HUES6 (cell line): Measurements from ENCODE around the gene RAD51B.
"Not testable (repeated sequence)": the region's sequence is repeated elsewhere in the genome, so short reads cannot be mapped to it uniquely, and the experiment has no call there.

Source experiments
- H3K27ac ChIP-seq: 2 replicates; pipeline ENCODE4 v1.7.0; 2013; ENCODE audit warnings: low read depth, mild to moderate bottlenecking, low read length, inconsistent platforms
- H3K27me3 ChIP-seq: 2 replicates; pipeline ENCODE4 v1.6.1; 2013; ENCODE audit warnings: low read length; ENCODE audit not compliant: control insufficient read depth, insufficient read depth
- H3K36me3 ChIP-seq: 2 replicates; pipeline ENCODE4 v1.6.1; 2013; ENCODE audit warnings: low read length; ENCODE audit not compliant: control insufficient read depth, insufficient read depth
- H3K4me1 ChIP-seq: 2 replicates; pipeline ENCODE4 v1.6.1; 2013; ENCODE audit warnings: low read length; ENCODE audit not compliant: control insufficient read depth, insufficient read depth
- H3K4me3 ChIP-seq: 2 replicates; pipeline ENCODE4 v1.5.1; 2013; ENCODE audit warnings: low read depth, low read length
- H3K9ac ChIP-seq: one replicate; pipeline ENCODE4 v1.6.1; 2013; ENCODE audit warnings: mild to moderate bottlenecking, low read length
- H3K9me3 ChIP-seq: 2 replicates; pipeline ENCODE4 v1.6.1; 2013; ENCODE audit warnings: low read depth, low read length; ENCODE audit not compliant: control insufficient read depth, insufficient read depth

RAD51B gene

DNA sequence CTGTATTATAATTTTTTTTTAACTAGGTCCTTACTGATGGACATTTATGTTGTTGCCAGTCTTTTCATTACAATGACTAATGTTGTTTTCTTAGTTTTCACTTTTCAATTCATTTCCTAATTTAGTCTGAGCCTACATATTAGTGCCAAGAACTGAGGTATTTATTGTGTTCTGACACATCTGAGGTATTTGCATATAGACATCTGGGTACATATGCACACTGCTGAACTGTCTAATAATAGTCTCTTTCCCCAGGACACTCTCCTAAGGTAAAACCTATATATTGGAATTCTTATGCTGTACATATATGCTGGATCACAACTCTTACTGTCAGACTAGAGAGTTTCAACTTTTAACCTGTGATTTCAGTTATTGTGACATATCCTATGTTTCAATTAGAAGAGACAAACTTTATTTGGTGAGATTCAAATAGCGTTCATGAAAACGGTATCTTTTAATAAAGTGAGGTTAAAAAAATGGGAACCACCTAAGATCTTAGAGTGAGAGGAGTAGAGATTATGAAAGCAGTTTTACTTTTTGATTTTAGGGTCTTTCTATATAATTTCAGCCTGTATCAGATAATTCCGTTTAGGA, 263.2 kb downstream of the RAD51B start:
- H3K9ac ChIP-seq = no peak overlapping the region
- no peaks in the 10 kb centered on the region for H3K27me3 ChIP-seq
- no peaks in the 10 kb centered on the region for H3K9me3 ChIP-seq
- H3K4me1 ChIP-seq = peaks cover 22% of the 10 kb centered on the region
- H3K36me3 ChIP-seq = no peaks in the 10 kb centered on the region
- no peak overlapping the region for H3K27ac ChIP-seq
- no peak overlapping the region for H3K4me3 ChIP-seq

DNA sequence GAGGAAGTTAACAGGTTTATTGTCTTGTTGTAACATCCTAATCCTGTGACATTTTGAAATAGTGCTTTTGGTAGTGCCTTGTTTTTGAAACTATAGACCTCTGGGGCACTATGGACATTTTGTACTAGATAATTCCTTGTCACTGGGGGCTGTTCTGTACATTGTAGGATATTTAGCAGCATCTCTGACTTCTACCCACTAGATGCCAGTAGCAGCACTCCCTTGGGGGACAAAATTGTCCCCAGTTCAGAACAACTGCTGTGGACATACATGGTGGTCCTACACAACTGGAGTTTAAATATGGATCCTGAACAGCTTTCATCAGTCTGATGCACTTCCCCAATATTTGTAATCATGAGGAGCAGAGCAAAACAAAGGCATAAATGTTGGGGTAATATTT, 264.7 kb downstream of the RAD51B start:
- Histone ChIP-seq H3K36me3 (no peaks in the 10 kb centered on the region), H3K4me3 (no peak overlapping the region), H3K9ac (no peak overlapping the region), H3K4me1 (peaks cover 32% of the 10 kb centered on the region), H3K27ac (no peak overlapping the region), H3K9me3 (no peaks in the 10 kb centered on the region), H3K27me3 (no peaks in the 10 kb centered on the region)

DNA sequence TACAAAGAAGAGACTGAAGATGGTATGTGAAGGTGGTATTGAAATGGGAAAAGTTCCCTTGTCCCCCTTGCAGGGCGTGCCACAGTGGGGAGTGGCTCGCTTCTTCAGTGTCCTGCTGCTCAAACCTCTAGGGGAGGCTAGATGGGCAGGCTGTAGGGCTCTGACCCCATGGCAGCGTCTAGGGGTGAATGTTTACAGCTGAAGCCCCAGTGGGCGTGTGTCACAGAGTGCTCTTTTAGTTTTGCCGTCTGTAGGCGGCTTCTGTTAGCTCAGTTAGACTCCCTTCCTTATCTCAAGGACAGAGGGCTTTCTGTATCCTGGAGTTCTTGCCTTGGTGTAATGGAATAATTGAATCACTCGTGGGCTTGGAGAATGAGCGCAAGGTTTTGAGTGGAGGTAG, 266.2 kb downstream of the RAD51B start:
- H3K27me3 ChIP-seq = no peaks in the 10 kb centered on the region
- H3K4me3 ChIP-seq = no peak overlapping the region
- H3K4me1 ChIP-seq = peaks cover 23% of the 10 kb centered on the region
- no peak overlapping the region for H3K27ac ChIP-seq
- H3K36me3 ChIP-seq = no peaks in the 10 kb centered on the region
- no peak overlapping the region for H3K9ac ChIP-seq
- H3K9me3 ChIP-seq = no peaks in the 10 kb centered on the region

DNA sequence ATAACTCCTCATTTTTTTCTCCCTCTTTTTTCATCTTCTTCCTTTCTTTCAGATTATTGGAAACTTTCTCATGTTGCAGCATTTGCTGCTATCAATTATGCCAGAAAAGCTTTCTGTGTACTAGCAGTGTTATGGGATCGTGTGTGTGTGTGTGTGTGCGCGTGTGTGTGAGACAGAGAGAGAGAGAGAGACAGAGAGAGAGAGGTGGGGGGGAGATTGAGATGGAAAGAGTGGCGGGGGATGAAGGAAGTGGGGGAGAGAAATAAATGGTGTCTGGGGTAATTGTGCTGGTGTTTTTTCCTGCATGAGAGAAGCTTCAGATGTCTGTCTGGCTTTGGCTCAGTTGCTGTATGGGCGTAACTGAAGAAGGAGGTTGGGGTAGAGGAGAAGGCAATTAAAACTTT, 268.9 kb downstream of the RAD51B start:
- Histone ChIP-seq H3K27ac (no peak overlapping the region), H3K27me3 (no peaks in the 10 kb centered on the region), H3K36me3 (no peaks in the 10 kb centered on the region), H3K9me3 (no peaks in the 10 kb centered on the region), H3K4me1 (peaks cover 20% of the 10 kb centered on the region), H3K4me3 (no peak overlapping the region), H3K9ac (no peak overlapping the region)

- H3K36me3 ChIP-seq = no peaks in the 10 kb centered on the region
- H3K4me1 ChIP-seq = peaks cover 20% of the 10 kb centered on the region
- H3K9ac ChIP-seq = no peak overlapping the region
- no peak overlapping the region for H3K27ac ChIP-seq
- H3K27me3 ChIP-seq = no peaks in the 10 kb centered on the region
- no peak overlapping the region for H3K4me3 ChIP-seq
- H3K9me3 ChIP-seq = no peaks in the 10 kb centered on the region
Observed at GRCh38 chr14:68089146-68089731, 269.7 kb downstream of the RAD51B start.

GRCh38 chr14:68094158-68094557, 274.6 kb downstream of the RAD51B start:
- Histone ChIP-seq H3K9ac (no peak overlapping the region), H3K27ac (no peak overlapping the region), H3K4me3 (no peak overlapping the region)

DNA sequence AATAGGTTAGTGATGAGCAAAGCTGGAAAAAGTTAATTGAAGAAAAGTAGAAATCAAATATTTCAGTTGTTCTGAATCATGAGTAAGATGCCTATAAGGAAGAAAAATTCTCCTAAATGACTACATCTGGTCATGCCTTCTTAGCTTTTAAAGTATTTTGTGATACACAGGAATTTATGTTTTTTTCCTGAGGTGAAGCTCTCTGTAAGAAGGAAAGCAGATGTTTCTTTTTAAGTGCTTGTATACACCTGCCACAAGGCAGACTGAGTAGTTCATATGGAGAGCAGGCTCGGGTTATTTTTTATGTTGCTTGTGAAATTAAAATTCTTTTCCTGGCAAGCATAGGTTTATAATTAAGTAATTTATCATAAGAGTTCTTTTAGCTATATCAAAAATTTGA, 275.2 kb downstream of the RAD51B start:
- Histone ChIP-seq H3K9me3 (peaks cover 16% of the 10 kb centered on the region; the same call in 1 of the 2 replicates), H3K9ac (no peak overlapping the region), H3K27ac (no peak overlapping the region), H3K4me1 (no peaks in the 10 kb centered on the region), H3K27me3 (no peaks in the 10 kb centered on the region), H3K36me3 (no peaks in the 10 kb centered on the region), H3K4me3 (no peak overlapping the region)

More at GRCh38 chr14:68094158-68094557, 274.6 kb downstream of the RAD51B start:
- no peaks in the 10 kb centered on the region for H3K27me3 ChIP-seq
- H3K36me3 ChIP-seq = no peaks in the 10 kb centered on the region
- peaks cover 11% of the 10 kb centered on the region; the same call in 1 of the 2 replicates for H3K9me3 ChIP-seq
- no peaks in the 10 kb centered on the region for H3K4me1 ChIP-seq

- Histone ChIP-seq H3K4me1 (no peaks in the 10 kb centered on the region), H3K9me3 (peaks cover 45% of the 10 kb centered on the region), H3K9ac (no peak overlapping the region), H3K36me3 (no peaks in the 10 kb centered on the region), H3K4me3 (no peak overlapping the region), H3K27ac (no peak overlapping the region), H3K27me3 (no peaks in the 10 kb centered on the region)
Observed at GRCh38 chr14:68097727-68098126, 278.1 kb downstream of the RAD51B start.

- Histone ChIP-seq H3K4me3 (no peak overlapping the region), H3K9me3 (peaks cover 48% of the 10 kb centered on the region), H3K36me3 (no peaks in the 10 kb centered on the region), H3K27me3 (no peaks in the 10 kb centered on the region), H3K9ac (no peak overlapping the region), H3K27ac (no peak overlapping the region), H3K4me1 (peaks cover under 1% of the 10 kb centered on the region; the same call in 1 of the 2 replicates)
Observed at GRCh38 chr14:68098834-68099233, 279.3 kb downstream of the RAD51B start.

GRCh38 chr14:68099495-68100045, 280.0 kb downstream of the RAD51B start:
- Histone ChIP-seq H3K27me3 (no peaks in the 10 kb centered on the region), H3K4me3 (no peak overlapping the region), H3K9me3 (peaks cover 48% of the 10 kb centered on the region), H3K27ac (no peak overlapping the region), H3K9ac (no peak overlapping the region), H3K36me3 (no peaks in the 10 kb centered on the region), H3K4me1 (peaks cover 6% of the 10 kb centered on the region)

DNA sequence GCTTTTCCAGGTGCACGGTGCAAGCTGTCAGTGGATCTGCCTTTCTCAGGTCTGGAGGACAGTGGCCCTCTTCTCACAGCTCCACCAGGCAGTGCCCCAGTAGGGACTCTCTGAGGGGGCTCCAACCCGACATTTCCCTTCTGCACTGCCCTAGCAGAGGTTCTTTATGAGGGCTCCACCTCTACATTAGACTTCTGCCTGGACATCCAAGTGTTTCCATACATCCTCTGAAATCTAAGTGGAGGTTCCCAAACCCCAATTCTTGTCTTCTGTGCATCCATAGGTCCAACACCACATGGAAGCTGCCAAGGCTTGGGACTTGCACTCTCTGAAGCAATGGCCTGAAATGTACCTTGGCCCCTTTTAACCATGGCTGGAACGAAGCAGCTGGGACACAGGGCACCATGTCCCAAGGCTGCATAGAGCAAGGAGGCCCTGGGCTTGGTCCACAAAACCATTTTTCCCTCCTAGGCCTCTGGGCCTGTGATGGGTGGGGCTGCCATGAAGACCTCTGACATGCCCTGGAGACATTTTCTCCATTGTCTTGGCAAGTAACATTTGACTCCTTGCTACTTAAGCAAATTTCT, 282.2 kb downstream of the RAD51B start:
- H3K36me3 ChIP-seq, H3K27ac ChIP-seq: not testable (repeated sequence)

More for the DNA sequence above, 282.2 kb downstream of the RAD51B start:
- H3K4me3 ChIP-seq, H3K9ac ChIP-seq, H3K27me3 ChIP-seq: not testable (repeated sequence)
- H3K9me3 ChIP-seq = peaks cover 48% of the 10 kb centered on the region
- H3K4me1 ChIP-seq = peaks cover 24% of the 10 kb centered on the region
